Measurements from ENCODE around the gene NCLN. TPM values are rescaled to one million over a fixed set of nuclear protein-coding genes. Genes with fewer than 3 reads are reported as not detected.

The NCLN gene
- total RNA-seq, 2 experiments from 2014 or later = 55.9 to 56.8 TPM

- ChIA-PET POLR2A (interaction anchor here (0.8 kb wide), 1 partner anchor 225 kb away, joined by 3 read pairs; no protein-coding TSS in a partner anchor), CTCF (no interaction called here)
- intact Hi-C loops (cut with micrococcal nuclease) = no loop called here
- Mint-ChIP-seq H3K27ac (no peak overlapping the region), H3K36me3 (ENCODE audit: low read depth) (no peaks in the 10 kb centered on the region), H3K9me3 (no peaks in the 10 kb centered on the region), H3K27me3 (peaks cover 25% of the 10 kb centered on the region), H3K4me1 (ENCODE audit: low read depth) (no peaks in the 10 kb centered on the region), H3K4me3 (no peak overlapping the region)
- DNase-seq (no peak), ATAC-seq (no peak)
- no peak for TF ChIP-seq CTCF (IDR thresholded peaks at IDR 0.05)
These were observed 43.6 kb downstream of the NCLN start for GRCh38 chr19:3229346-3229743.

- DNase-seq (no peak), ATAC-seq (no peak)
- Mint-ChIP-seq H3K36me3 (ENCODE audit: low read depth) (no peaks in the 10 kb centered on the region), H3K9me3 (no peaks in the 10 kb centered on the region), H3K4me1 (ENCODE audit: low read depth) (no peaks in the 10 kb centered on the region), H3K27ac (no peak overlapping the region), H3K4me3 (no peak overlapping the region), H3K27me3 (peaks cover 25% of the 10 kb centered on the region)
- ChIA-PET CTCF (no interaction called here), POLR2A (interaction anchor here (1.0 kb wide), 1 partner anchor 29 kb away, joined by 3 read pairs; no protein-coding TSS in a partner anchor)
- no peak for TF ChIP-seq CTCF (IDR thresholded peaks at IDR 0.05)
- intact Hi-C loops (cut with micrococcal nuclease) = no loop called here
These were observed 44.3 kb downstream of the NCLN start for GRCh38 chr19:3229888-3230496.

- ATAC-seq (no peak), DNase-seq (no peak)
- POLR2A ChIA-PET = no interaction called here
- H3K4me1 Mint-ChIP-seq (ENCODE audit: low read depth) = no peaks in the 10 kb centered on the region
- intact Hi-C loops (cut with micrococcal nuclease) = no loop called here
- no peak overlapping the region for H3K4me3 Mint-ChIP-seq
- no peak overlapping the region for H3K27ac Mint-ChIP-seq
- no peaks in the 10 kb centered on the region for H3K36me3 Mint-ChIP-seq (ENCODE audit: low read depth)
- CTCF ChIA-PET = no interaction called here
- H3K27me3 Mint-ChIP-seq = peaks cover 23% of the 10 kb centered on the region
- no peaks in the 10 kb centered on the region for H3K9me3 Mint-ChIP-seq
- TF ChIP-seq CTCF (IDR thresholded peaks at IDR 0.05) = no peak
These were observed 45.6 kb downstream of the NCLN start for GRCh38 chr19:3231288-3231687.

- no peak overlapping the region for H3K27ac Mint-ChIP-seq
- no peaks in the 10 kb centered on the region for H3K4me1 Mint-ChIP-seq (ENCODE audit: low read depth)
- CTCF ChIA-PET = no interaction called here
- DNase-seq = no peak
- H3K27me3 Mint-ChIP-seq = peaks cover 9% of the 10 kb centered on the region
- POLR2A ChIA-PET = interaction anchor here (1.0 kb wide), 1 partner anchor 20 kb away, joined by 4 read pairs; no protein-coding TSS in a partner anchor
- no peak overlapping the region for H3K4me3 Mint-ChIP-seq
- TF ChIP-seq CTCF (IDR thresholded peaks at IDR 0.05) = no peak
- no peaks in the 10 kb centered on the region for H3K36me3 Mint-ChIP-seq (ENCODE audit: low read depth)
- intact Hi-C loops (cut with micrococcal nuclease) = no loop called here
- H3K9me3 Mint-ChIP-seq = no peaks in the 10 kb centered on the region
- ATAC-seq = no peak
These were observed 47.4 kb downstream of the NCLN start for GRCh38 chr19:3233116-3233515.

GRCh38 chr19:3233831-3234230 lies 48.1 kb downstream of the NCLN start:
- POLR2A ChIA-PET = interaction anchor here (1.0 kb wide), 1 partner anchor 19 kb away, joined by 4 read pairs; no protein-coding TSS in a partner anchor
- CTCF ChIA-PET = interaction anchor here (0.8 to 1.0 kb wide), 2 partner anchors 16 to 19 kb away, joined by 3 read pairs; no protein-coding TSS in a partner anchor
- DNase-seq (no peak), ATAC-seq (no peak)
- no peaks in the 10 kb centered on the region for H3K9me3 Mint-ChIP-seq
- H3K27me3 Mint-ChIP-seq = peaks cover 8% of the 10 kb centered on the region
- H3K36me3 Mint-ChIP-seq (ENCODE audit: low read depth) = no peaks in the 10 kb centered on the region
- H3K4me3 Mint-ChIP-seq = no peak overlapping the region
- intact Hi-C loops (cut with micrococcal nuclease) = no loop called here
- H3K27ac Mint-ChIP-seq = no peak overlapping the region
- TF ChIP-seq CTCF (IDR thresholded peaks at IDR 0.05) = no peak
- H3K4me1 Mint-ChIP-seq (ENCODE audit: low read depth) = no peaks in the 10 kb centered on the region
